T-helper 1 cell (primary cell): ENCODE data around the gene TBC1D14.

Experiments
- DNase-seq, 5 donors: peaks; one replicate each; pipeline ENCODE4 v3.0.0-alpha.2; 2012 to 2020

TBC1D14 gene

GRCh38 chr4:6953751-6954380 is 44.2 kb downstream of the TBC1D14 start:
- no peak for DNase-seq

- no peak for DNase-seq
These were observed 45.8 kb downstream of the TBC1D14 start for GRCh38 chr4:6955261-6955911.

- DNase-seq, result no peak
These were observed 46.4 kb downstream of the TBC1D14 start for GRCh38 chr4:6956087-6956433.

GRCh38 chr4:6956434-6957147 is 47.0 kb downstream of the TBC1D14 start:
- DNase-seq, result no peak

GRCh38 chr4:6957148-6957520 is 47.5 kb downstream of the TBC1D14 start:
- no peak for DNase-seq

- DNase-seq, result no peak
These were observed 48.4 kb downstream of the TBC1D14 start for GRCh38 chr4:6957994-6958393.

- DNase-seq, result no peak
These were observed 49.6 kb downstream of the TBC1D14 start for GRCh38 chr4:6959261-6959660.

- no peak for DNase-seq
These were observed 50.5 kb downstream of the TBC1D14 start for GRCh38 chr4:6960154-6960553.

GRCh38 chr4:6960628-6961412 is 51.2 kb downstream of the TBC1D14 start:
- DNase-seq, result no peak

- DNase-seq, result no peak
These were observed 52.0 kb downstream of the TBC1D14 start for GRCh38 chr4:6961496-6962210.

GRCh38 chr4:6962211-6963041 is 52.8 kb downstream of the TBC1D14 start:
- DNase-seq, result no peak

- DNase-seq, result no peak
These were observed 53.5 kb downstream of the TBC1D14 start for GRCh38 chr4:6963139-6963611.

GRCh38 chr4:6964858-6965257 is 55.2 kb downstream of the TBC1D14 start:
- no peak for DNase-seq

GRCh38 chr4:6965329-6965728 is 55.7 kb downstream of the TBC1D14 start:
- DNase-seq, result no peak

- no peak for DNase-seq
These were observed 58.3 kb downstream of the TBC1D14 start for GRCh38 chr4:6967846-6968340.

GRCh38 chr4:6968496-6968895 is 58.9 kb downstream of the TBC1D14 start:
- no peak for DNase-seq

- no peak for DNase-seq
These were observed 60.5 kb downstream of the TBC1D14 start for GRCh38 chr4:6969826-6970800.

- no peak for DNase-seq
These were observed 62.1 kb downstream of the TBC1D14 start for GRCh38 chr4:6971536-6972374.

GRCh38 chr4:6972375-6972650 is 62.7 kb downstream of the TBC1D14 start:
- DNase-seq, result no peak

- no peak for DNase-seq
These were observed 63.3 kb downstream of the TBC1D14 start for GRCh38 chr4:6972911-6973310.
